ENCODE results near the gene BRSK1.
"Not testable (repeated sequence)": the region's sequence is repeated elsewhere in the genome, so short reads cannot be mapped to it uniquely, and the experiment has no call there.

BRSK1 gene

DNA sequence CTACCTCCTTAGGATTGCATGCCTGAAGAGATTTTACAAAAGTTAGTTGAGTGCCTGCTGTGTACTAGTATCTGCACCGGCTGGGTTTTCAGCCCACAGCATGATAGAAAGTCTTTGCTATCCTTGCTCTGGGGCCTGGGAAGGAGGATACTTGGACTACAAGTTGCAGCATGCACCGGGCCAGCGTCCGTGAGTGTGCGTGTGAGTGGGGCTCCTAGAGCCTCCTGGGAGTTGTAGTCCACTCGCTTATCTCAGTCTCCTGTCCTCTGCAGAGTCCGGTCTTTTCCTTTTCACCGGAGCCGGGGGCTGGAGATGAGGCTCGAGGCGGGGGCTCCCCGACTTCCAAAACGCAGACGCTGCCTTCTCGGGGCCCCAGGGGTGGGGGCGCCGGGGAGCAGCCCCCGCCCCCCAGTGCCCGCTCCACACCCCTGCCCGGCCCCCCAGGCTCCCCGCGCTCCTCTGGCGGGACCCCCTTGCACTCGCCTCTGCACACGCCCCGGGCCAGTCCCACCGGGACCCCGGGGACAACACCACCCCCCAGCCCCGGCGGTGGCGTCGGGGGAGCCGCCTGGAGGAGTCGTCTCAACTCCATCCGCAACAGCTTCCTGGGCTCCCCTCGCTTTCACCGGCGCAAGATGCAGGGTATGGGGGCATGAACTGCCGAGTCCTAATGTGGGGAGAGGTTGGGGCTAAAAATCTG is 20.6 kb downstream of the BRSK1 start:
- peak; percentile 77 for DNase-seq (ENCODE audit: low spot score)

DNA sequence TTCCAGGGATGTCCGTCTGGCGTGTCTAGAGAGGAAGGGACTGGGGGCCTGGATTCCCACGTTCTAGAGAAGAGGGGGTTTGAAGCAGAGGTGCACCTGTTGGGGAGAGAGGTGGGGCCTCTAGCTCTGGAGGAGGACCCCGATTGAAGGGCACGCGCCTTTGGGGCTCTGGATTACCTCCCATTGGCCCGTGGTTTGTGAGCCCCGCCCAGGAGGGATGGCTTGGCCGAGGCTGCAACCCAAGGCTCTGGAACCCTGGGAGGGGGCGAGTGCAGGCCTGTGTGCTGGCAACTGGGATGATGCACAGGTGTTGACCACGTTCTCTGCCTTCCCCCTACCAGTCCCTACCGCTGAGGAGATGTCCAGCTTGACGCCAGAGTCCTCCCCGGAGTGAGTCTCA is 21.2 kb downstream of the BRSK1 start:
- DNase-seq (ENCODE audit: low spot score): peak; percentile 72

DNA sequence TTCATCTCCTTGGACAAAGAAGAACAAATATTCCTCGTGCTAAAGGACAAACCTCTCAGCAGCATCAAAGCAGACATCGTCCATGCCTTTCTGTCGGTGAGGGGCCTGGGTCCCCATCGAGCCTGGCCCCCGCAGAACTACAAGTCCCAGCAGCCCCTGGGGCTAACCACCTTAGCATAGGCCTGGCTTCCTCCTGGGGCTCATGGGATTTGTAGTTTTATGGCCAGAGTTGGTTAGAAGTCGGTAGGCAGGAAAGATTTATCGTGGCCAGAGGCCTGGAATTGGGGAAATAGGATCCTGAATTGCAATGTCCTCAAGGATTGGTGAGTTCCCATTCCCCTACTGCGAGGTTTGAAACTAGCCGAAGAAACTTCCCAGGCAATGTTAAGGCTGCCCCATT is 21.7 kb downstream of the BRSK1 start:
- peak; percentile 78 for DNase-seq (ENCODE audit: low spot score)

DNA sequence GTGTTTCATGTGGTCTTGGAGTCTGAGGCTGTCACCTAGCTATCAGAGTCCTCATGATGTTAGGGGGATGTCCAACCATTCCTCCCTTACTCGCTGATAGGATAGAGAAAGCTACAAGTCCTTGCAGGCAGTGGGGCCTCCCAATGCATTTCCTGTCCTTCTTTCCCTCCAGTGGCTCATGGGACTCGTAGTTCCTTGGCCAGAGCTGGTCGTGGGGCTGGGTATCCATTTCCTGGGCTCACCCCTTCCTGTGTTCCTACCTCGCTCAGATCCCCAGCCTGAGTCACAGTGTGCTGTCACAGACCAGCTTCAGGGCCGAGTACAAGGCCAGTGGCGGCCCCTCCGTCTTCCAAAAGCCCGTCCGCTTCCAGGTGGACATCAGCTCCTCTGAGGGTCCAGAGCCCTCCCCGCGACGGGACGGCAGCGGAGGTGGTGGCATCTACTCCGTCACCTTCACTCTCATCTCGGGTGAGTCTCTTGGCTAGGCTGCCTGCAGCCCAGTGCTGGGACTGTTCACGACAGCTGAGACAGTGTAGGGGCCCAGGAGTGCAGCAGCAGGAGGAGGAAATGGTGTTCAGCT is 22.3 kb downstream of the BRSK1 start:
- DNase-seq (ENCODE audit: low spot score): no peak

DNA sequence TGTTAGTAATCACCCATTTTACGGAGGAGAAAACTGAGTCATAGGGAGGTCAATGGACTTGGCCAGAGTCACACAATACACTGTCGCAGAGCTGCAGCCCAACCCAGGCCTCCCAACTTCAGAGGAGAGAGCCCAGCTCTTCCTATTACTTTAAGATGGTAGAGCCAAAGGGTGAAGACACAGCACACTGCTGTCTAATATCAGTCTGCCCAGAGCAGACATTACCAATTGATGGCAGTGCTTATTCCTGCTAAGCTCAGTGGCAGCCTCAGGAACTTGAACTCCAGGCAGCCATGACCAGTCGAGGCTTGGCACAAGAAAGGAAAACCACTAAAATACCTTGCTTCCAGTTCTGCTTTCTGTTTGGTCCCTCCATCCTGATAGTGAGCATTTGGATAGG is 22.9 kb downstream of the BRSK1 start:
- DNase-seq (ENCODE audit: low spot score): no peak

DNA sequence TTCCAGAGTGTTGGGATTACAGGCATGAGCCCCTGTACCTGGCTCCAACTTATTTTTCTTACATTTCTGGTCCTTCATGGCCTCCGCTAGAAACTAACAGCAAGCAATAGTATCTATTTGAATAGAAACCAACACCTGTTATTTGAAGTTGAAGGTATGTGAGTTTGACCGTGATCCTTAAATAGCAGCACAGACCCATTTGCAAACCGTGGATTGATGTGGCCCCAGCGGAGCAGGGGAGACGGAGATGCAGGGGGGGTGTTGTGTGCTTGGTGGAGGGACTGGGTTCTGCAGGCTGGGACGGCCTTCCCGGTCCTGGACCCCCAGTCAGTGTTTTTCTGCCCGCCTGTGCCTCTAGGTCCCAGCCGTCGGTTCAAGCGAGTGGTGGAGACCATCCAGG is 24.5 kb downstream of the BRSK1 start:
- no peak for DNase-seq (ENCODE audit: low spot score)

DNA sequence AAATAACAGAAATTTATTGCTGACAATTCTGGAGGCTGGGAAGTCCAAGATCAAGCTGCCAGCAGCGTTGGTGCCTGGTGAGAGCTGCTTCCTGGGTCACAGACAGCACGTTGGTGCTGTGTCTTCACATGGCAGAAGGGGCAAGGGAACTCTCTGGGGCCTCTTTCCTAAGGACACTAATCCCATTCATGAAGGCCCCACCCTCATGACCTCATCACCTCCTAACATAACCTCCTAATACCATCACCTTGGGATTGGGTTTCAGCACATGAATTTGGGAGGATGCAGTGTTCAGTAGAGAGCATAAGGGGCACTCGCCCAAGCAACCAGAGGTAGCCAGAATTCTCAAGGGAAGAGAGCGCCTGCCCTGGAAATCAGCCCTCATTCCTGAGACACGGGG is 25.7 kb downstream of the BRSK1 start:
- DNase-seq (ENCODE audit: low spot score): no peak

DNA sequence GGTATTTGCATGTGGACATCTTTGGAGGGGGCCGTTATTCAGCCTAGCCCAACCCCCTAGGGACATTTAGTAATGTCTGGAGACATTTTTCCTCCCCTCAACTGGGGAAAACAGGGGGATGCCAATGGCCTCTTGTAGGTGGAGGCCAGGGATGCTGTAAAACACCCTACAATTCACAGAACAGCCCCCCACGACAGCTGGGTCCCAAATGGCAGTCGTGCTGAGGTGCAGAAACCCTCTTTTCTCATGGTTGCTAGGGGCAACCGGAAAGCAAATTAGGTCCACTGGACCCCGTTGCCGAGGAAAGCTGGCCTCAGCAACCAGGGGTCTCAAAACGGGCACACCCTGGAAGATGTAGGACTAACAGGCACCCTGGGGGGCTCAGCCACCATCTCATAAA is 26.7 kb downstream of the BRSK1 start:
- DNase-seq (ENCODE audit: low spot score): no peak

DNA sequence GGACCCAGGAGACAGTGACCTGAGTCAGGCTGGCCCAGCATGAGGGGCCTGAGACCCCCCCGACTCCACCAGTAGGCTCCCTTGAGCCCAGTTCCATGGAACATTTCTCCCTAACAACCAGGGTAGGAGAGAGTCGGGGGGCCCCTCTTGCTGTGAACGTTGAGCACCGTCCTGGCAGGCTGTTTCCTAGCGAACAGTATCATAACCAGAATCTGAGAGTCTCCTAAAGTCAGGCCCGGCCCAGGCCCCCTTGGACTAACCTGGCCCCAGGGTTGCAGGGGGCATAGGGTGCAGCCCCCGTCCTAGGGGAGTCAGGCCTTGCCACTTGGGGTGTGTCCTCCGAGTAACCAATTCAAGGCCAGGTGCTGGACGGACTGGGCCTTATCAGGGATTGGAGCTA is 27.6 kb downstream of the BRSK1 start:
- DNase-seq (ENCODE audit: low spot score): no peak

DNA sequence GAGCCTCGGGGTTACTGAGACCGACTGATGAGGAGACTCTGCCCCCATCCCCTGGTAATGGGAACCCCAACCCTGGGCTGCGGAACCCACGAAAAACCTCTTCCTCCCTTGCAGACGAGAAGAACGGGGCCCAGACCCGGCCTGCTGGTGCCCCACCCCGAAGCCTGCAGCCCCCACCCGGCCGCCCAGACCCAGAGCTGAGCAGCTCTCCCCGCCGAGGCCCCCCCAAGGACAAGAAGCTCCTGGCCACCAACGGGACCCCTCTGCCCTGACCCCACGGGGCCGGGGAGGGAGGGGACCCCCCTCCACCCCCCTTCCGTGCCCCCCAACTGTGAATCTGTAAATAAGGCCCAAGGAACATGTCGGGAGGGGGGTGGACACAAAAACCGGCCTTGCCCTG is 28.0 kb downstream of the BRSK1 start:
- no peak for DNase-seq (ENCODE audit: low spot score)

DNA sequence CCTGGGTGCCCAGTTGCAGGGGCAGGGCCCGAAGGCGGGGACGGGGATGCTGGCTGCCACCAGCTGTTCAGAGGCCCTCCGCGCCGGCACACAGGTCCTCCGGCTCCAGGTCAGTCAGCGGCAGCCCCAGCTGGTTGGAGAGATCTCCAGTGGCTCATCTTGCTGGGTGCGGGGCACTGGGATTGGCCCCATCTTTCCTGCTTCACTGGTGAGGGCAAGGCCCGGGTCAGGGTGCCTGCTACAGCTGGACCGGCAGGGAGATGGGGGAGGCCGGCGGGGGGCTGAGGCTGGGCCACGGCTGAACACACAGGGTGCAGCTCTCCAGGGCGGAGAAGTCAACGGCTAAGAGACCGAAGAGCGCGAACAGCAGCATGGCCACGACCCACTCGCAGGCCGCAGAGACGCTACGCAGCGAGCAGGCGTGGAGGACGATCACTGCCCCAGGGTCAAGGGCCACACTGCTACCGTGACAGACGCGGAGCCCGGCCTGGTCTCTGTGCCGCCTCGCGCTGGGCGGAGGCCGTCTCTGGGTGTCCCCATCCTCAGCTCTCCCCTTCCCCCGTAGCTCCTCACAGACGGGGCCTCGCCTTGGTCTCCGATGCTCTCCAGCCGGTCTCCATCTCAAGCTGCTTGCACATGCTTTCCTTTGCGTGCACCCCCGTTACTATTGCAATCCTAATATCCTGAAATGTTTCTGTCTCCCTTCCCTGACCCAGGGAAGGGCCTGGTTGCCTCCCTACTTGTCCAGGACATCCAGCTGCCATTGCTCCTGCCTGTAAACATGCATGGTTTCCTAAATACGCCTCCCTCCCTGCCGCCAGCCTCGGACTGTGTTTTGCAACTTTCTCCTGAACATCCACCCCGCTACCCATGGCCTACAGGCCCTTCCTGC is 29.1 kb downstream of the BRSK1 start:
- DNase-seq (ENCODE audit: low spot score): peak; percentile 31

DNA sequence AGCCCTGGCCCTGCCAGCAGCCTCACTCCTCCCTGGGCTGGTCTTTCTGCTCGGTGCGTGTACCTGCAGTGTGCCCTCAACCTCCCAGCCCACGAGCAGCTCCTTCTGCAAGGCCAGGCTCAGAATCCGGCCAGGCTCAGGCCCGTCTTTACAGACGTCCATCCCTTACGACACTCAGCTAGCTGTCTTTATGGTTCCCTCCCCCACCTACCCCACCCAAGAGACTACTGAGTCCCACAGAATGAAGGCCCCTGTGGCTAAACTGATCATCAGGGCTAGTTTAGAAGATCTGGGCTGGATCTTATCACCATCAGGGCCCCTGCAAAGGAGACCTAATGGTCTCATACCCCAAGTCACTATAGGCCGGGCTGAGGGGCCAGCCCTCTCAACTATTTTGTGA is 30.6 kb downstream of the BRSK1 start:
- DNase-seq (ENCODE audit: low spot score): no peak

DNA sequence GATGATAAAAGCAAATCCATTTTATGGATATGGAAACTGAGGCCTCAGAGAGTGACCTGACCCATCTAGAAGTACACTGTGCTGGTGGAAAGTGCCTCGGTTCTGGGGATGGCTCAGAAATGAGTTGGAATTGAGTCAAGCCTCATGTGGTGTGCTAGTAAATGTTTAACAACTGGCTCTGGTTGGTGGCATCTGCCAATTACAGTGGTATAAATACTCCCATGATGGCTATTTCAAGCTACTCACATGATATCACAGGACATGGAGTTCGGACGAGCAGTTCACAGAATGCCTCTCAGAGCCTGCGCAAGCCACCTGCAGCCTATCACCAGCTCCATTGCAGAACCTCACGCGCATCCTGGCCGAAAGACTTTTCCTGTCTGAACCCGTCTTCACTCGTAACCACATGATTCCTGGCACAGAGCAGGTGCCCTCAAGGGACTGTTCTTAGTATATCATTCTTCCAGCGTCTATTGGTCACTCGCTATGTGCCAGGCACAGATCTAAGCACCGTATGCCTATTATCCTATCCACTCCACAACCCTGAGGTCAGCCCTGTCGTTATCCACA is 32.2 kb downstream of the BRSK1 start:
- DNase-seq (ENCODE audit: low spot score): no peak

DNA sequence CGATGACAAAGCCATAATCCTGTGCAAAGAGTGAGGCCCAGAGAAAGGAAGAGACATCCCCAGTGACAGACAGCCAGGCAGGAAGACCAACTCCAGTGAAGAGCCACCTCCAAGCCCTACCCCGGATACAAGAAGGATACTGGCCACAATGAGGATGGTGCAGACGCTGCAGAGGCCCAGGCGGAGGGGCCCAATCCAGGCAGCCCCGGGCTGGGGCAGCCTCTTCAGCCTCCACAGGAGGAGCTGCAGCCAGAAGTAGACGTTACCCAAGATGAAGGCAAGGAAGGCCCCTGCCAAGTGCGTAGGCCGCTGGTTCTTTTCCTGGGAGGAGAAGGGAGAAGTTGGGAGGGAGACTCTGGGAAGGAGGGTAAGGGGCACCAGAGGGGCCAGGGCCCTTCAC is 32.8 kb downstream of the BRSK1 start:
- peak; percentile 37 for DNase-seq (ENCODE audit: low spot score)

DNA sequence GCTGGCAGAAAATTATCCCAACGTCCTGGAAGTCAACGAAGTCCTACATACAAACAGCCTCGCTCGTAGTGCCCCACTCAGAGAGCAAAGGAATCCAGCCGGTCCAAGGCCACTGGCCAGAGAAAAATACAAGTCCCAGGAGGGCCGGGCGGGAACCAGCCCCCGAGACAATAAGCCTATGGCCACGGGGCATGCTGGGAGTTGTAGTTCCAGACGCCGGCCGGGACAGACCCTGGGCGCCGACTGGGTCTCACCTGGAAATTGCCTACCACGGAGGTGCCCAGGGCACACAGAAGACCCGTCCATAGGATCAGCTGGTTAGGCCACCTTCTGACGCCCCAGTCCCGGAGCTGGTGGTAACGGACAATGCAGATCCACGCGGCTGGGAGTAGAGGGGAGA is 36.0 kb downstream of the BRSK1 start:
- DNase-seq (ENCODE audit: low spot score): peak; percentile 94

DNA sequence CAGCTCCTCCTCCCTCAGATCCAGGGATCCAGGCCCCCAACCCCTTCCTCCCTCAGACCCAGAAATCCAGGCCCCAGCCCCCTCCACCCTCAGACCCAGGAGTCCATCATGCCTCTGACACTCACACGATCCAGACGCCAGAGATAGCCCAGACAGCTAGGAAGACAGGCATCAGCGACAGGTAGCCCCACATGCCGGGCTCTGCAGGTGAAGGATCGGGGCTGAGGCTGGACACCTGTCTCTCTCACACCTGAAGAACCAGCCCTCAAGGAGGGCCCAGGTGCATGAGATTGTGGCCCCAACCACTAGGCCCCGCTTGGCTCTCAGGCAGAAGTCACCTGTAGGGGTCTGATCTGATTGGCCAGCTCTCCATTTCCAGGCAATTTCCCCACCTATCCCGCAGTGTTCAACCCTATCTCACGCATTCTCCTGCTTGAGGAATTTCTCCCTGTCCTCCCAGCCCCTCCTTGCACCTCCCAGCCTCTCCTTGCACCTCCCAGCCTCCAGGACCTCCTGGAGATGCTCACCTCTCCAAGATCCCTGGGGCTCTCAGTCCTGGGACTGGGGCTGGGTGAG is 37.1 kb downstream of the BRSK1 start:
- peak; percentile 27 for DNase-seq (ENCODE audit: low spot score)

DNA sequence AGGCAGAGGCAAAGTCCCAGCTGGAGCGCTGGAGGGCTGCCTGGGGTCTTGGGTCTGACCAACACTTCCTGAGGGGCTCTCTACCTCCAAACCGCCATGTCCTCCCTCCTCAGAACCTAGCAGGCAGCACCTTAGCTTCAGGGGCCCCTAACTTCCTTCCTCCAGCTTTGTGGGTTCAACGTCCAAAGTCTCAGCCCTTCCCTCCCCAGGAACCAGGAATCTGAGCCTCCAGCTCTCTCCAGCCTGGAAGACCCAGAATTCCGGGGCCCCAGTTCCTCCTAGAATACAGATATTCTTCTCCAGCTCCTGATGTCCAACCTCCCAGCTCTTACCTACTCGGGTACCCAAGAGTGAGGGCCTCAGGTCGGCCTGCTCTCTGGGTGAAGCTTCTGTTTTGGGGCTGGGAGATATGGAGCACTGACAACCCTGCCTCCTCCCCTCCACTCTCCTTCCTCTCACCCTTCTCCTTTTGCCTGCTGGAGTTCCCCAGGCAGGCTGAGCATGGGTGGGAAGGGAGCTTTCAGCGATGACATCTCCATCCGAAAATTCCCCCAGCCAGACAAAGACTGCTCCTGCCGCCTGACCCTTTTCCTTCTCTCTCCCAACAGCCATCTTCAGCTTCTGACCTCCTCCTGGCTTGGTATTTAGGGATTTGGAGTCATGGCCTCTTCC is 37.8 kb downstream of the BRSK1 start:
- DNase-seq (ENCODE audit: low spot score): no peak

DNA sequence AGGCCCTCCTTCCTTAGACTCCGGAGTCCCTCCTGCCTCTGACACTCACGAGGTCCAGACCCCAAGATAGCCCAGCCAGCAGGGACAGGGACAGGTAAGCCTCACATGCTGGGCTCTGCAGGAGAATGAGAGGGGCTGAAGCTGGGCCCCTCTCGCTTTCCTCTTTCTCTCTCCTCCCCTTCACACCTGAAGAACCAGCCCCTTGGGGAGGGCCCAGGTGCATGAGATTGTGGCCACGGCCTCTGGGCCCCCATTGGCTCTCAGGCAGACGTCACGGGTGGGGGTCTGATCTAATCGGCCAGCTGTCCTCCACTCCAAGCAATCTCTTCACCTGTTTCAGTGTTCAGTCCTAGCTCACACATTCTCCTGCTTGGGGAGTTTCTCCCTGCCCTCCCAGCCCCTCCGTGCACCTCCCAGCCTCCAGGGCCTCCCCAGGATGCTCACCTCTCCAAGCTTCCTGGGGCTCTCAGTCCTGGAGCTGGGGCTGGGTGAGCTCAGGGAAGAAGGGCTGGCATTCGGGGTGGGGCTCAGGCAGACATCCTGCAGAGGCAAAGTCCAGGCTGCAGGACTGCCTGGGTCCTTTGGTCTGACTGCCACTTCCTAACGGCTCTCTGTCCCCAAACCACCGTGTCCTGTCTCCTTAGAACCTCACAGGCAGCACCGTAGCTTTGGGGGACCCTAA is 38.5 kb downstream of the BRSK1 start:
- DNase-seq (ENCODE audit: low spot score): no peak

DNA sequence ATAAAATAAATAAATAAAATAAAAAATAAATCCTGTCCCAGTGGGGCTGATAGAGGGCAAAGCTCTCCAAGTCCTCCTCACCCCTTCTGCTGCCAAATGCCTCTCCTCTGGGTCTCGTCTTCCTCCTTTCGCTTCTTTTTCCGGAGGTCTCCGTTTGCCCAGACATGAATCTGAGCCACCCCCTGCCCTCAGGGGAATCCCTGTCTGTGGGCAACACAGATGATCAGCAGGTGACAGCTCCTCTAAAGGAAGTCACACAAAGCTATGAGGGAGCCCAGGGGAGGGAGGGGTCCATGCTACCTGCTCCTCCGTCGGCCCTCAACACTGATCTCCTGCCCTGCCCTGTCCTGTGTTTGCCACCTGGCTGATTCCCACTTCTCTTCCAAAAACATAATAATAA is 40.9 kb downstream of the BRSK1 start:
- DNase-seq (ENCODE audit: low spot score): no peak

DNA sequence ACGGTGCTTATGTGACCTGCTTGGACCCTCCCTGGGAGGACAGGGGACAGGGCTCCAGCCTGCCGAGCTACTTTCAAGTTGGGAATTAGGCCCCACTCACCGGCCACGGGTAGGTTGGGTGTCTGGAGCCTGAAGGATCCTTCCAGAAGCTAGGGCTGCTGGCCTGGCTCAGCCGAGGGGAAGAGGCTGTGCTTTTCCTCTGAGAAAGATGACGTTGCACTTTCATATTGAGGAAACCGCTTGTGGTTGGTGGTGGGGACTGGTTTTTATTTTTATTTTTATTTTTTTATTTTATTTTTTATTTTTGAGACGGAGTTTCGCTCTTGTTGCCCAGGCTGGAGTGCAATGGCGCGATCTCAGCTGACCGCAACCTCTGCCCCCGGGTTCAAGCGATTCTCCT is 41.4 kb downstream of the BRSK1 start, which contains the start of gene TMEM150B:
TSS of gene TMEM150B (minus strand) at position 170 of the 400 bp plus-strand sequence. CDS start 4,305 bp downstream, outside the sequence.
- DNase-seq (ENCODE audit: low spot score): no peak

DNA sequence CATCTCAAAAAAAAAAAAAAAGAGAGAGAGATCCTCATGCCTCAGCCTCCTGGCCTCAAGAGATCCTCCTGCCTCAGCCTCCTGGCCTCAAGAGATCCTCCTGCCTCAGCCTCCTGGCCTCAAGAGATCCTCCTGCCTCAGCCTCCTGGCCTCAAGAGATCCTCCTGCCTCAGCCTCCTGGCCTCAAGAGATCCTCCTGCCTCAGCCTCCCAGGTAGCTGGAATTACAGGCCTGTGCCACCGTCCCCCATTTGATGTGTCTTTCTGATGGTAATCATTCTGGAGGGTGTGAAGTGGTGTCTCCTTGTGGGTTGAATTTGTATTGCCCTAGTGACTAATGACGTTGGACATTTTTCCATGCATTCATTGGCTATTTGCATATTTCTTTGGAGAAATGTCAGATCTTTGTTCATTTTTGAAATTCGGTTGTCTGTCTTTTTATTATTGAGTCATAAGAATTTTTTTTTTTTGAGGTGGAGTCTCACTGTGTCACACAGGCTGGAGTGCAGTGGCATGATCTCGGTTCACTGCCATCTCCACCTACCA is 45.0 kb downstream of the BRSK1 start:
- DNase-seq (ENCODE audit: low spot score): not testable (repeated sequence)

Measured in iPS-NIHi11 (cell line).